K562 (cell line): ENCODE results near the gene MAP2K7. TPM values are rescaled to one million over a fixed set of nuclear protein-coding genes. Genes with fewer than 3 reads are reported as not detected.

ENCODE experiments used
- ARID4B ChIP-seq: sonication (generic); formaldehyde crosslinking; IDR thresholded peaks from 2 replicates; pipeline ENCODE4 v1.8.0; 2022; ENCODE audit warnings: mild to moderate bottlenecking, missing genetic modification reagents
- CBFB ChIP-seq: sonication (generic); formaldehyde crosslinking; IDR thresholded peaks from 2 replicates; pipeline ENCODE4 v1.4.0; 2020; ENCODE audit warnings: mild to moderate bottlenecking, missing genetic modification reagents
- CEBPB ChIP-seq: fragments of 450-650 bp; IDR thresholded peaks from 2 replicates; pipeline ENCODE4 v1.6.1; 2016; ENCODE audit warnings: missing genetic modification characterization, missing compliant biosample characterization
- CREBBP ChIP-seq: IDR thresholded peaks from one replicate; pipeline ENCODE4 v1.6.1; 2012; ENCODE audit warnings: low read depth, mild to moderate bottlenecking, control low read depth, inconsistent platforms, low read length
- FOXJ3 ChIP-seq: sonication (generic); formaldehyde crosslinking; IDR thresholded peaks from 2 replicates; pipeline ENCODE4 v1.4.0; 2020; ENCODE audit warnings: mild to moderate bottlenecking, missing genetic modification reagents
- HOXB6 ChIP-seq: fragments of 250-450 bp; sonication (Bioruptor Pico); IDR thresholded peaks from 2 replicates; pipeline ENCODE4 v1.5.1; 2022; ENCODE audit warnings: mild to moderate bottlenecking, borderline replicate concordance
- KAT2B ChIP-seq: IDR thresholded peaks from one replicate; pipeline ENCODE4 v1.6.1; 2012; ENCODE audit warnings: low read depth, mild to moderate bottlenecking, control low read depth, inconsistent platforms, low read length, moderate library complexity
- KAT8 ChIP-seq: fragments of 450-650 bp; IDR thresholded peaks from 2 replicates; pipeline ENCODE4 v1.6.1; 2016; ENCODE audit warnings: low read depth, mild to moderate bottlenecking
- MTF1 ChIP-seq: fragments of 250-450 bp; sonication (Bioruptor Pico); IDR thresholded peaks from 2 replicates; pipeline ENCODE4 v1.9.0; 2021; ENCODE audit warnings: moderate library complexity, mild to moderate bottlenecking, inconsistent platforms, borderline replicate concordance
- NONO ChIP-seq, 2 experiments: fragments of 200-400 bp in 1 of 2; fragments of 450-650 bp in 1 of 2; formaldehyde crosslinking in 1 of 2; IDR thresholded peaks; 2 replicates each; pipeline ENCODE4 v1.6.1; 2017; ENCODE audit warnings: low read depth in 2 of 2, mild to moderate bottlenecking in 2 of 2, moderate library complexity in 2 of 2, low read length in 1 of 2
- NR4A1 ChIP-seq, 2 experiments: fragments of 250-450 bp in 1 of 2; fragments of 450-650 bp in 1 of 2; sonication (Bioruptor Pico) in 1 of 2; IDR thresholded peaks; 2 replicates each; pipeline versions ENCODE4 v1.4.0 to v1.6.1; 2016 to 2020; ENCODE audit warnings: mild to moderate bottlenecking in 2 of 2, missing compliant biosample characterization in 1 of 2, missing genetic modification characterization in 1 of 2, moderate library complexity in 1 of 2
- SNRNP70 ChIP-seq: fragments of 200-400 bp; formaldehyde crosslinking; optimal IDR thresholded peaks from 2 replicates; pipeline ENCODE3; 2017; ENCODE audit warnings: low read depth, low read length
- ZNF165 ChIP-seq: fragments of 250-450 bp; sonication (Bioruptor Pico); IDR thresholded peaks from 2 replicates; pipeline ENCODE4 v1.4.0; 2020; ENCODE audit warnings: borderline replicate concordance
- ZNF644 ChIP-seq: fragments of 200-800 bp; sonication (Bioruptor generic); IDR thresholded peaks from 2 replicates; pipeline ENCODE4 v1.6.1; 2016; ENCODE audit warnings: low read depth, missing genetic modification characterization, missing compliant biosample characterization
- polyA plus RNA-seq, 8 experiments: library from polyadenylated mRNA; depleted of rRNA in 4 of 8; stranded (reverse) in 5 of 8; unstranded in 3 of 8; fragments of >200 nt; fragmentation: Nextera tagmentation in 2 of 8; fragmentation: Illumina TruSeq in 1 of 8; extraction: Ambion mirVana in 2 of 8; extraction: Trizol in 1 of 8; gene quantifications; 2 replicates each; pipeline versions ENCODE4 v1.2.1 to v1.2.3, GENCODE V29; 2011 to 2014; ENCODE audit warnings: inconsistent platforms in 1 of 8, missing spikeins in 1 of 8
- total RNA-seq, 7 experiments: library from RNA; depleted of rRNA in 6 of 7; stranded (reverse); fragments of >200 nt in 6 of 7; fragmentation: Illumina TruSeq in 2 of 7; extraction: Trizol in 2 of 7; gene quantifications; 2 replicates each; pipeline versions ENCODE4 v1.2.1 to v1.2.3, GENCODE V29; 2011 to 2021; ENCODE audit warnings: low replicate concordance in 1 of 7
- TF ChIP-seq, protein P1 (sequence below): sonication (generic); formaldehyde crosslinking; IDR thresholded peaks from 2 replicates; pipeline ENCODE4 v1.8.0; 2022; ENCODE audit warnings: mild to moderate bottlenecking, missing genetic modification reagents, borderline replicate concordance

MAP2K7 gene
- total and polyA plus RNA-seq, 9 of the 15 experiments (the other 6 are each of a cell fraction or from before 2014, with no cell fraction given): 0.51 to 45.8 (median 14.1) TPM

- no peak for TF ChIP-seq FOXJ3 (CRISPR knock-in tag)
- no peak for TF ChIP-seq HOXB6 (CRISPR knock-in tag)
- TF ChIP-seq, protein P1, sequence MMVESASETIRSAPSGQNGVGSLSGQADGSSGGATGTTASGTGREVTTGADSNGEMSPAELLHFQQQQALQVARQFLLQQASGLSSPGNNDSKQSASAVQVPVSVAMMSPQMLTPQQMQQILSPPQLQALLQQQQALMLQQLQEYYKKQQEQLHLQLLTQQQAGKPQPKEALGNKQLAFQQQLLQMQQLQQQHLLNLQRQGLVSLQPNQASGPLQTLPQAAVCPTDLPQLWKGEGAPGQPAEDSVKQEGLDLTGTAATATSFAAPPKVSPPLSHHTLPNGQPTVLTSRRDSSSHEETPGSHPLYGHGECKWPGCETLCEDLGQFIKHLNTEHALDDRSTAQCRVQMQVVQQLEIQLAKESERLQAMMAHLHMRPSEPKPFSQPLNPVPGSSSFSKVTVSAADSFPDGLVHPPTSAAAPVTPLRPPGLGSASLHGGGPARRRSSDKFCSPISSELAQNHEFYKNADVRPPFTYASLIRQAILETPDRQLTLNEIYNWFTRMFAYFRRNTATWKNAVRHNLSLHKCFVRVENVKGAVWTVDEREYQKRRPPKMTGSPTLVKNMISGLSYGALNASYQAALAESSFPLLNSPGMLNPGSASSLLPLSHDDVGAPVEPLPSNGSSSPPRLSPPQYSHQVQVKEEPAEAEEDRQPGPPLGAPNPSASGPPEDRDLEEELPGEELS (CRISPR knock-in tag): no peak
- TF ChIP-seq ZNF165 (CRISPR knock-in tag): no peak
- no peak for TF ChIP-seq ARID4B (CRISPR knock-in tag)
- no peak; the same call in 1 of the 2 replicates for TF ChIP-seq CBFB (CRISPR knock-in tag)
- TF ChIP-seq ZNF644 (tag): no peak
- no peak for TF ChIP-seq MTF1 (CRISPR knock-in tag)
- no peak for TF ChIP-seq KAT8
- no peak for TF ChIP-seq CEBPB
- no peak for TF ChIP-seq KAT2B
- no peak for TF ChIP-seq CREBBP
- TF ChIP-seq NR4A1 (CRISPR knock-in tag; IDR thresholded peaks at IDR 0.05): no peak
- no peak for TF ChIP-seq NR4A1 (tag; IDR thresholded peaks at IDR 0.05)
- TF ChIP-seq NONO (IDR thresholded peaks at IDR 0.05; ENCODE audit: low read depth in 2 of 2, low read length in 1 of 2): no peak
- TF ChIP-seq SNRNP70: no peak
Observed at GRCh38 chr19:7861619-7862412, 41.9 kb upstream of the MAP2K7 start (continued).
